ENCODE measurements around the gene RNASET2. TPM values are rescaled to one million over a fixed set of nuclear protein-coding genes. Genes with fewer than 3 reads are reported as not detected.

Gene RNASET2
- total RNA-seq, 1 donor from 2014 or later = 139 TPM

DNA sequence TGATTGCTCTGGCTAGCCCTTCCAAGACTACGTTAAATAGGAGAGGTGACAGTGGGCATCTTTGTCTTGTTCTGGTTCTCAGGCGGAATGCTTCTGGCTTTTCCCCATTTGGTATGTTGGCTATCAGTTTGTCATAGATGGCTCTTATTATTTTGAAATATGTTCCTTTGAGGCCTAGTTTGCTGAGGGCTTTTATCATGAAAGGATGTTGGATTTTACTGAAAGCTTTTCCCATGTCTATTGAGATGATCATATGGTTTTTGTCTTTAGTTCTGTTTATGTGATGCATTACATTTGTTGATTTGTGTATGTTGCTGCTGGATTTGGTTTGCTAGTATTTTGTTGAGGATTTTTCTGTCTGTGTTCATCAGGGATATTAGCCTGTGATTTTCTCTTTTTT is 9.9 kb upstream of the RNASET2 start:
- DNase-seq (ENCODE audit: low read depth) = no peak
- H3K27me3 ChIP-seq (ENCODE audit: control insufficient read depth, insufficient read depth, low read length) = no peaks in the 10 kb centered on the region
- no peak overlapping the region for H3K4me3 ChIP-seq (ENCODE audit: low read depth, low read length)
- TF ChIP-seq, protein P1, sequence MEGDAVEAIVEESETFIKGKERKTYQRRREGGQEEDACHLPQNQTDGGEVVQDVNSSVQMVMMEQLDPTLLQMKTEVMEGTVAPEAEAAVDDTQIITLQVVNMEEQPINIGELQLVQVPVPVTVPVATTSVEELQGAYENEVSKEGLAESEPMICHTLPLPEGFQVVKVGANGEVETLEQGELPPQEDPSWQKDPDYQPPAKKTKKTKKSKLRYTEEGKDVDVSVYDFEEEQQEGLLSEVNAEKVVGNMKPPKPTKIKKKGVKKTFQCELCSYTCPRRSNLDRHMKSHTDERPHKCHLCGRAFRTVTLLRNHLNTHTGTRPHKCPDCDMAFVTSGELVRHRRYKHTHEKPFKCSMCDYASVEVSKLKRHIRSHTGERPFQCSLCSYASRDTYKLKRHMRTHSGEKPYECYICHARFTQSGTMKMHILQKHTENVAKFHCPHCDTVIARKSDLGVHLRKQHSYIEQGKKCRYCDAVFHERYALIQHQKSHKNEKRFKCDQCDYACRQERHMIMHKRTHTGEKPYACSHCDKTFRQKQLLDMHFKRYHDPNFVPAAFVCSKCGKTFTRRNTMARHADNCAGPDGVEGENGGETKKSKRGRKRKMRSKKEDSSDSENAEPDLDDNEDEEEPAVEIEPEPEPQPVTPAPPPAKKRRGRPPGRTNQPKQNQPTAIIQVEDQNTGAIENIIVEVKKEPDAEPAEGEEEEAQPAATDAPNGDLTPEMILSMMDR (IDR thresholded peaks at IDR 0.05; ENCODE audit: insufficient read depth, low read length, poor library complexity, severe bottlenecking) = no peak
- no peaks in the 10 kb centered on the region for H3K36me3 ChIP-seq (ENCODE audit: control insufficient read depth, insufficient read depth, low read length)

- no peaks in the 10 kb centered on the region for H3K27me3 ChIP-seq (ENCODE audit: control insufficient read depth, insufficient read depth, low read length)
- TF ChIP-seq, protein P1 (IDR thresholded peaks at IDR 0.05; ENCODE audit: insufficient read depth, low read length, poor library complexity, severe bottlenecking) = no peak
- no peak overlapping the region for H3K4me3 ChIP-seq (ENCODE audit: low read depth, low read length)
- no peak for DNase-seq (ENCODE audit: low read depth)
- H3K36me3 ChIP-seq (ENCODE audit: control insufficient read depth, insufficient read depth, low read length) = no peaks in the 10 kb centered on the region
Observed at GRCh38 chr6:166960609-166960978, 4.2 kb upstream of the RNASET2 start.

- no peaks in the 10 kb centered on the region for H3K27me3 ChIP-seq (ENCODE audit: control insufficient read depth, insufficient read depth, low read length)
Observed at GRCh38 chr6:166959911-166960608, 3.7 kb upstream of the RNASET2 start.

GRCh38 chr6:166958926-166959861 is 2.8 kb upstream of the RNASET2 start:
- H3K27me3 ChIP-seq (ENCODE audit: control insufficient read depth, insufficient read depth, low read length) = no peaks in the 10 kb centered on the region
- TF ChIP-seq, protein P1 (IDR thresholded peaks at IDR 0.05; ENCODE audit: insufficient read depth, low read length, poor library complexity, severe bottlenecking) = no peak
- no peak for DNase-seq (ENCODE audit: low read depth)
- no peaks in the 10 kb centered on the region for H3K36me3 ChIP-seq (ENCODE audit: control insufficient read depth, insufficient read depth, low read length)
- no peak overlapping the region for H3K4me3 ChIP-seq (ENCODE audit: low read depth, low read length)

More at GRCh38 chr6:166959911-166960608, 3.7 kb upstream of the RNASET2 start:
- DNase-seq (ENCODE audit: low read depth) = no peak
- Histone ChIP-seq H3K4me3 (ENCODE audit: low read depth, low read length) (no peak overlapping the region), H3K36me3 (ENCODE audit: control insufficient read depth, insufficient read depth, low read length) (no peaks in the 10 kb centered on the region)
- TF ChIP-seq, protein P1 (IDR thresholded peaks at IDR 0.05; ENCODE audit: insufficient read depth, low read length, poor library complexity, severe bottlenecking) = no peak

DNA sequence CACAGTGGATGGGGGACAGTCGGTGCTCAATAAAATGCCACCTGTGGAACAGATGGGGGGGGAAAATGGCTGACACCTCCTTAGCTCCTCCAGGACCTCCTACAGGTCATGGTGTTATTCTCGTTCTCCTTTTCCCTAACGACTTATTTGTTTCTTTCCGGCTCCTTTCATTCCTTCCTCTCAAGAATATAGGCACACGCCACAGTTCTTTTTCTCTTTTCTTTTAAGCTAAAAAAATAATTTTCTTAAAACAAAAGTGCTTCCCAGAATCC is 1.4 kb upstream of the RNASET2 start:
- TF ChIP-seq, protein P1 (IDR thresholded peaks at IDR 0.05; ENCODE audit: insufficient read depth, low read length, poor library complexity, severe bottlenecking) = no peak

More for the DNA sequence above, 1.4 kb upstream of the RNASET2 start:
- Histone ChIP-seq H3K27me3 (ENCODE audit: control insufficient read depth, insufficient read depth, low read length) (no peaks in the 10 kb centered on the region), H3K4me3 (ENCODE audit: low read depth, low read length) (no peak overlapping the region), H3K36me3 (ENCODE audit: control insufficient read depth, insufficient read depth, low read length) (no peaks in the 10 kb centered on the region)
- DNase-seq (ENCODE audit: low read depth) = no peak
